ENCODE measurements around the gene RASSF1. TPM values are rescaled to one million over a fixed set of nuclear protein-coding genes. Genes with fewer than 3 reads are reported as not detected.

The RASSF1 gene
- total and polyA plus RNA-seq, 2 of the 4 experiments (the other 2 are of a cell fraction) = 17.4 to 53.4 TPM

- POLR2A ChIA-PET (ENCODE audit: unreplicated experiment) = no interaction called here
- TF ChIP-seq, protein P1, sequence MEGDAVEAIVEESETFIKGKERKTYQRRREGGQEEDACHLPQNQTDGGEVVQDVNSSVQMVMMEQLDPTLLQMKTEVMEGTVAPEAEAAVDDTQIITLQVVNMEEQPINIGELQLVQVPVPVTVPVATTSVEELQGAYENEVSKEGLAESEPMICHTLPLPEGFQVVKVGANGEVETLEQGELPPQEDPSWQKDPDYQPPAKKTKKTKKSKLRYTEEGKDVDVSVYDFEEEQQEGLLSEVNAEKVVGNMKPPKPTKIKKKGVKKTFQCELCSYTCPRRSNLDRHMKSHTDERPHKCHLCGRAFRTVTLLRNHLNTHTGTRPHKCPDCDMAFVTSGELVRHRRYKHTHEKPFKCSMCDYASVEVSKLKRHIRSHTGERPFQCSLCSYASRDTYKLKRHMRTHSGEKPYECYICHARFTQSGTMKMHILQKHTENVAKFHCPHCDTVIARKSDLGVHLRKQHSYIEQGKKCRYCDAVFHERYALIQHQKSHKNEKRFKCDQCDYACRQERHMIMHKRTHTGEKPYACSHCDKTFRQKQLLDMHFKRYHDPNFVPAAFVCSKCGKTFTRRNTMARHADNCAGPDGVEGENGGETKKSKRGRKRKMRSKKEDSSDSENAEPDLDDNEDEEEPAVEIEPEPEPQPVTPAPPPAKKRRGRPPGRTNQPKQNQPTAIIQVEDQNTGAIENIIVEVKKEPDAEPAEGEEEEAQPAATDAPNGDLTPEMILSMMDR (conservative IDR thresholded peaks at IDR 0.05; ENCODE audit: low read depth, low read length) = no peak
- no peak for TF ChIP-seq MAZ (IDR thresholded peaks at IDR 0.05; ENCODE audit: borderline replicate concordance, low read depth, low read length)
- no peak for TF ChIP-seq SMC3 (IDR thresholded peaks at IDR 0.05; ENCODE audit: low read depth, low read length)
- TF ChIP-seq POLR2A (IDR thresholded peaks at IDR 0.05; ENCODE audit: low read depth, low read length) = no peak
- TF ChIP-seq RCOR1 (IDR thresholded peaks at IDR 0.05; ENCODE audit: insufficient replicate concordance, low read length) = no peak
- TF ChIP-seq MAFK (IDR thresholded peaks at IDR 0.05; ENCODE audit: low read depth, low read length) = no peak
- TF ChIP-seq CHD1 (IDR thresholded peaks at IDR 0.05; ENCODE audit: low read depth, low read length) = no peak
- no peak for TF ChIP-seq BHLHE40 (IDR thresholded peaks at IDR 0.05; ENCODE audit: low read depth, low read length)
- no peak for TF ChIP-seq FOS (IDR thresholded peaks at IDR 0.05; ENCODE audit: low read depth, low read length)
- TF ChIP-seq NFE2L2 (IDR thresholded peaks at IDR 0.05; ENCODE audit: low read depth, low read length) = no peak
- TF ChIP-seq, protein P2, sequence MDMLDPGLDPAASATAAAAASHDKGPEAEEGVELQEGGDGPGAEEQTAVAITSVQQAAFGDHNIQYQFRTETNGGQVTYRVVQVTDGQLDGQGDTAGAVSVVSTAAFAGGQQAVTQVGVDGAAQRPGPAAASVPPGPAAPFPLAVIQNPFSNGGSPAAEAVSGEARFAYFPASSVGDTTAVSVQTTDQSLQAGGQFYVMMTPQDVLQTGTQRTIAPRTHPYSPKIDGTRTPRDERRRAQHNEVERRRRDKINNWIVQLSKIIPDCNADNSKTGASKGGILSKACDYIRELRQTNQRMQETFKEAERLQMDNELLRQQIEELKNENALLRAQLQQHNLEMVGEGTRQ (IDR thresholded peaks at IDR 0.05; ENCODE audit: low read depth, low read length) = no peak
- Histone ChIP-seq H4K5ac (ENCODE audit: low read depth, low read length) (no peak overlapping the region), H3K4me2 (ENCODE audit: low read depth, low read length) (no peak overlapping the region), H3K36me3 (ENCODE audit: control insufficient read depth, insufficient read depth, low read length) (no peaks in the 10 kb centered on the region), H2BK120ac (ENCODE audit: low read depth, low read length) (no peak overlapping the region), H3K14ac (replicated peaks; ENCODE audit: low read depth, low read length) (no peak overlapping the region), H2BK15ac (ENCODE audit: low read depth, low read length) (no peak overlapping the region), H3K23ac (ENCODE audit: low read depth, low read length) (no peak overlapping the region), H4K8ac (ENCODE audit: low read depth in 2 of 2, low read length in 2 of 2) (no peak overlapping the region), H4K91ac (ENCODE audit: insufficient read depth, low read depth, low read length) (no peak overlapping the region), H3K4me3 (ENCODE audit: insufficient read depth, low read depth, low read length) (no peak overlapping the region), H3K27me3 (ENCODE audit: control insufficient read depth, insufficient read depth, low read length) (peaks cover 66% of the 10 kb centered on the region), H3K9ac (ENCODE audit: low read depth, low read length) (no peak overlapping the region), H2AK5ac (ENCODE audit: low read depth, low read length) (no peak overlapping the region), H2BK20ac (ENCODE audit: low read depth, low read length) (no peak overlapping the region), H2AFZ (replicated peaks; ENCODE audit: low read length, poor library complexity) (no peak overlapping the region), H3K4ac (ENCODE audit: low read depth, low read length) (no peak overlapping the region), H2AK9ac (replicated peaks; ENCODE audit: low read depth, low read length, poor library complexity) (no peak overlapping the region), H3K56ac (ENCODE audit: extremely low read depth, insufficient read depth, low read length) (no peak overlapping the region), H3K9me3 (ENCODE audit: control insufficient read depth, insufficient read depth, low read length) (no peaks in the 10 kb centered on the region), H3K79me1 (ENCODE audit: low read depth in 1 of 2, low read length in 2 of 2) (no peaks in the 10 kb centered on the region), H3K4me1 (ENCODE audit: control insufficient read depth, insufficient read depth, low read length) (no peaks in the 10 kb centered on the region), H3K27ac (ENCODE audit: insufficient read depth, low read length) (no peak overlapping the region), H3K9me1 (ENCODE audit: insufficient read depth, low read length) (no peaks in the 10 kb centered on the region), H4K20me1 (ENCODE audit: insufficient read depth, low read length) (no peaks in the 10 kb centered on the region), H3K18ac (ENCODE audit: low read depth, low read length) (no peak overlapping the region), H2BK5ac (ENCODE audit: low read depth, low read length, poor library complexity, severe bottlenecking) (no peak overlapping the region)
- CTCF ChIA-PET = no interaction called here
- no TSS peak for BruUV-seq (replicated peaks)
- intact Hi-C loops (cut with micrococcal nuclease) (no loop called here), dilution Hi-C loops (cut with HindIII; ENCODE audit: low sequenced_read_pairs, unreplicated experiment) (no loop called here), in situ Hi-C loops (cut with MboI; ENCODE audit: low sequenced_read_pairs) (no loop called here)
- 50% methylated on average over 1 of the region's 6 CpGs; no CpG with 5 or more reads in 1 of the 2 experiments for WGBS, 2 experiments (ENCODE audit: extremely low coverage in 2 of 2, insufficient read length in 1 of 2)
- ATAC-seq (ENCODE audit: low read depth) = no peak
- no peak for DNase-seq
These were observed 48.8 kb upstream of the RASSF1 start for GRCh38 chr3:50389414-50389767.

Data from IMR-90 (cell line).